ENCODE measurements around the gene AKNA. TPM values are rescaled to one million over a fixed set of nuclear protein-coding genes. Genes with fewer than 3 reads are reported as not detected.

Gene AKNA
- total and polyA plus RNA-seq, 2 donors (not counting 1 experiment from before 2014, with no cell fraction given) = 178 to 407 TPM

DNA sequence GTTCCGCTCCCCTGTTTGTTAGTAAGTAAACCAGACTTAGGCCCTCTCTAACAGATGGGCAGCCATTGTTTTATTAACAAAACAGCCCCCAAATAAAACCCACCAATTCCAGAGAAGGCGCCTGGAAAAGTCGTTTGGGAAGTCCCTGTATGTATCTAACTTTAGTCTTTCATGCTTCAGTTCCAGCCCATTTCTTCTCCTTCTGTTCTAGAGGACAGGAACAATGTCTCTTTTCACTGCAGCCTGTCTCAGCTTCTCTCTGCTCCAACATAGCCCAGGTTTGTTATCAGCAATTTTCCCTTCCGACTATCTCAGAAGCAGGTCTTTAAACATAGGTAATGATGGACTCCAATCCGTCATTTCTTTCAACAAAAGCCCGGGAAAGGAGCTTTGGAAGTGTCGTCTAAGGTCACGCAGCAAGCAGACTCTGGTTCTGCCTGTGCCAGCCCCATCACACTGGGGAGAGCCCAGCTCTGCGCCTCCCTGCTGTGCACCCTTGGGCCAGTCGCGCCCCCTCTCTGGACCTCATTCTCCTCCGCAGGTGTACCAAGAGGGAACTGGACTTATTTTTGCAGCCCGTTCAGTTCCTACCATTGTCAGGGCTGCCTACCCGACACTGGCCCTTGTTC, 9.6 kb upstream of the AKNA start:
- Histone ChIP-seq H3K36me3 (replicated peaks in 1 of 2; ENCODE audit: control extremely low read depth in 1 of 2, control insufficient read depth in 1 of 2, extremely low read depth in 1 of 2, insufficient read depth in 2 of 2, low read length in 1 of 2) (peaks cover 0 to 33% of the 10 kb centered on the region in 2 experiments), H3K27ac (ENCODE audit: low read length in 2 of 2) (peak overlapping the region; percentile 99), H3K9me3 (ENCODE audit: control extremely low read depth in 1 of 3, control insufficient read depth in 2 of 3, insufficient read depth in 1 of 3, low read length in 2 of 3) (no peaks in the 10 kb centered on the region), H4K20me1 (ENCODE audit: control insufficient read depth, insufficient read depth, low read length, poor library complexity, severe bottlenecking) (peaks cover 30% of the 10 kb centered on the region), H2AFZ (ENCODE audit: insufficient read depth, low read depth, low read length, poor library complexity, severe bottlenecking) (no peak overlapping the region), H3K4me1 (ENCODE audit: control insufficient read depth in 2 of 2, insufficient read depth in 2 of 2, low read length in 2 of 2) (peaks cover 49 to 61% of the 10 kb centered on the region in 2 donors), H3K4me2 (replicated peaks; ENCODE audit: low read depth, low read length, poor library complexity, severe bottlenecking) (peak overlapping the region; percentile 77), H3K27me3 (replicated peaks in 1 of 4; ENCODE audit: control extremely low read depth in 1 of 4, control insufficient read depth in 3 of 4, insufficient read depth in 4 of 4, low read length in 3 of 4) (no peaks in the 10 kb centered on the region), H3K9ac (ENCODE audit: low read length) (peak overlapping the region; percentile 92), H3K4me3 (ENCODE audit: control extremely low read depth in 1 of 5, extremely low read depth in 1 of 5, insufficient read depth in 1 of 5, low read depth in 2 of 5, low read length in 4 of 5) (peak overlapping the region; percentile 53 to 99 (median 93)), H3K79me2 (ENCODE audit: control insufficient read depth, insufficient read depth, low read length) (peaks cover 53% of the 10 kb centered on the region)
- 22% methylated on average over 13 of the region's 14 CpGs for WGBS (ENCODE audit: insufficient coverage)
- Mint-ChIP-seq H3K4me3 (peak overlapping the region; percentile 93), H3K27ac (peak overlapping the region; percentile 94), H3K4me1 (peaks cover 49% of the 10 kb centered on the region), H3K27me3 (no peaks in the 10 kb centered on the region), H3K9me3 (ENCODE audit: insufficient read depth) (no peaks in the 10 kb centered on the region)
- CTCF ChIA-PET = interaction anchor here (1.0 to 3.7 kb wide), 10 partner anchors 8 to 256 kb away, joined by 3 to 19 read pairs (median 6); partner anchors contain the start of gene AKNA
- no peak for TF ChIP-seq EZH2 (IDR thresholded peaks at IDR 0.05; ENCODE audit: borderline replicate concordance, insufficient read depth, low read depth, low read length, poor library complexity, severe bottlenecking)
- TF ChIP-seq, protein P1, sequence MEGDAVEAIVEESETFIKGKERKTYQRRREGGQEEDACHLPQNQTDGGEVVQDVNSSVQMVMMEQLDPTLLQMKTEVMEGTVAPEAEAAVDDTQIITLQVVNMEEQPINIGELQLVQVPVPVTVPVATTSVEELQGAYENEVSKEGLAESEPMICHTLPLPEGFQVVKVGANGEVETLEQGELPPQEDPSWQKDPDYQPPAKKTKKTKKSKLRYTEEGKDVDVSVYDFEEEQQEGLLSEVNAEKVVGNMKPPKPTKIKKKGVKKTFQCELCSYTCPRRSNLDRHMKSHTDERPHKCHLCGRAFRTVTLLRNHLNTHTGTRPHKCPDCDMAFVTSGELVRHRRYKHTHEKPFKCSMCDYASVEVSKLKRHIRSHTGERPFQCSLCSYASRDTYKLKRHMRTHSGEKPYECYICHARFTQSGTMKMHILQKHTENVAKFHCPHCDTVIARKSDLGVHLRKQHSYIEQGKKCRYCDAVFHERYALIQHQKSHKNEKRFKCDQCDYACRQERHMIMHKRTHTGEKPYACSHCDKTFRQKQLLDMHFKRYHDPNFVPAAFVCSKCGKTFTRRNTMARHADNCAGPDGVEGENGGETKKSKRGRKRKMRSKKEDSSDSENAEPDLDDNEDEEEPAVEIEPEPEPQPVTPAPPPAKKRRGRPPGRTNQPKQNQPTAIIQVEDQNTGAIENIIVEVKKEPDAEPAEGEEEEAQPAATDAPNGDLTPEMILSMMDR (IDR thresholded peaks at IDR 0.05) = no peak
- ATAC-seq (ENCODE audit: low read depth) = no peak
- POLR2A ChIA-PET = interaction anchor here (0.6 to 5.0 kb wide), 9 partner anchors 9 to 57 kb away, joined by 3 to 45 read pairs (median 7); partner anchors contain the start of gene AKNA
- DNase-seq = no peak
- intact Hi-C loops (cut with micrococcal nuclease) = loop anchor here (5.0 kb wide), 1 partner anchor 35 kb away; no protein-coding TSS in a partner anchor
